Pons (tissue), 1 donor: ENCODE data around the gene MEDAG.
"Not testable (repeated sequence)": the region's sequence is repeated elsewhere in the genome, so short reads cannot be mapped to it uniquely, and the experiment has no call there.

ENCODE experiments used
- DNase-seq: peaks from one replicate; pipeline ENCODE4 v3.0.0-alpha.2; 2016; ENCODE audit warnings: low spot score

MEDAG gene

DNA sequence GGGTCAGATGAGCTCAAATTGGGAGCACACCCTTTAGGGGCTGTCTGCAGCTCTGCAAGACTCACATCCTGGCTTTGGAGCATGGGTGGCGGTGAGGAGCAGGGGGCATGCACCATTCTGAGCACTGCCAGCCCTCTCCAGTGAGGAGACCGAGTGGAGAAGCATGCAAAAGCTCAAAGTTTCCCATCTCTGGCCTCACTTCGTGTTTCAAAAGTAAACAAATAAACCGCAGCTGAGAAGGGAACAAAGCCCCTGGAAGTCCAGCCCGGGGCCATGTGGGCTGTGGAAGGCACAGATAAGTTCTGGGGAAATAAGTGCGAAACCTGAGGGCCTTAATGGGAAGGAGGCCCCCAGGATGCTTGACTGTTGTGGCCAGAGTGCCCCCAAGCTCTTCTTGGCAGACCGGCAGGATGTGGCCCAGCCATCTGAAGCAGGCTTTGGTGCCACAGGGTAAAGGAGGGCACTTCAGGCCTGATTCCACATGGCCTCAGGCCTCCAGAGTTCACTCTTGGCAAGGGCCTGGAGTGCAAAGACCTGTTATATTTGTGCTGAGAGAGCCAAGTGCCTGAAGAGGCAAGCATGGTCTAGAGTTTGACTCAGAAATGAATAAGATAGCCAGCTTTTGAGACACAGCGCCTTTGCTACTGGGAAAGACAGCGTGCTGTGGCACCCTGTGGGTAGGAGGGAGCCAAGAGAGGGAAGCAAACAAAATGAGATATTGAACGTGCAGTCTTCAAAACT lies 1.2 kb downstream of the MEDAG start:
- DNase-seq = no peak

DNA sequence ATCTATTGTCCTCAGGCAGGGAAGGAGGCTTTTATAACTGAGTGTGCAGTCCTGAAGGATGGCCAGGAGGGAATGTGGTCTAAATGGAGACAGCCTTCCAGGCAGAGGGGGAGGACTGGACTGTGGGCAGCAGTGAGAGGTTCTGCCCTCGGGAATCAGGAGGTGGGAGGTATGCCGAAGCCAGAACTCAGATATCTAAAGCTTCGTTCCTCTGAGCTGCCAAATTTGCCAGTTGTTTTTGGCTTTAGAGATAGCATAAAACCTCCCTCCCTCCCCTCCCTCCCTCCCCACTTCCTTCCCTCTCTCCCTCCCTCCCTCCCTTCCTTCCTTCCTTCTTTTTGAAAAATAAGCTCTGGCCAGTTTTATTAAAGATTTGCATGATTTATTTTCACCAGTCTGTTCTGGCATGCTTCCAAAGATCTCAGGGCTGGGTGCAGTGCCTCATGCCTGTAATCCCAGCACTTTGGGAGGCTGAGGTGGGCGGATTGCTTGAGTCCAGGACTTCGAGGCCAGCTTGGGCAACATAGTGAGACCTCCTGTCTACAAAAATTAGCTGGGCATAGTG lies 2.4 kb downstream of the MEDAG start:
- DNase-seq = no peak

DNA sequence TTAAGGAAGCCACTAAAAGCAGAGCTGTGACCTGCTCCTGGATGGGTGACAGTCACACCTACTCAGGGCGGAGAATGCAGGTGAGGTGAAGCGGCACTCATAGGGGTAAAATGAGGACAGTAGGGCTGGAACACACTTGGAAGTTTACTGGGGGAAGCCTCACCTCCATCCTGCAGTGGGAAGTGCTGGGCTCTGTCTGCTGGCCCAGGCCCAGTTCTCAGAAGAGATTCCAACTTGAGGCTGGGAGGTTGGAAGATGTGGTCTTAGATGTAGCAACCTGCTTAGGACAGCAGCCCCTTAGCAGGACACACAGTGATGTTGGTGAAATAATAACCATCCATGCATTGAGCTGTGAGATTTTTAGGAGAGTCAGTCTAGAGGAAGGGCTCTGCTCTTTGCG lies 4.6 kb downstream of the MEDAG start:
- no peak for DNase-seq

DNA sequence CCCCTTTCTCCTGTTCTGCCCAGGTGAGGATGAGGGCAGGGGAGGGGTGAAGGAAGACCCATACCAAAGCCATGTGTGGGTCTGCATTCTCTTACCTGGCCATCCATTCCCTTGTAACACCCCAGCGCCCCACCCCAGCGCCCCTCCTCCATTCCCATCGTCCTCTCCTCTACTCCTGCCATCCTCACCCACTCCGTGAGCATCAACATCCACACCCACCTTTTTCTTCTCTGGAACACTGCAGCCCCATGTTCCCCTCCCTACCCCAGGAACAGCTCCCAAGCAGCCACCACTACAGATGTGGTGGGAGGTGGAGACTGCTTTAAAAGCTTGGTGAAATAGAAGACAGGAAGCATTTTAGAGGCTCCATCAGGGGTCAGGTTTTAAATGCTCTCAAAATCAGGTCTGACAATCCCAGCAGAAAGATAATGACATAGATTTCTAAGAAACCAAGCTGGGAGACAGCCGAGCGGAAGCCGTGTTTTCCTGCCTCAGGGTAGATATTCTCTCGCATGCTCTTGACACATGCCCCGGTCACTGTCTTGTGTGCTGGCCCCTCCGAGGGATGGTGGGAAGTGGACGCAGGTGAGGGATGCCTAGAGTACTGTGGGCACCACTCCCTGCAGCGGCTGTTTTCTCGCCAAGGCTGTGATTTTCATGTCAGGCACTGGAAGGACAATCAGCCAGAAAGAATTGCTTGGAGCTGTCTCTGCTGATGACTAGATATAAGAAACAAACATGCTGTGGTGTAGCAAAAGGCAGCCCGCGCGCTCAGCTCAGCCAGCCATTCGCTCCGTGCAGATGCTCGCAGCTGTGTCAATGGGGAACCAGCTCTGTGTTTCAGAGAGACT lies 9.8 kb downstream of the MEDAG start:
- DNase-seq = no peak

DNA sequence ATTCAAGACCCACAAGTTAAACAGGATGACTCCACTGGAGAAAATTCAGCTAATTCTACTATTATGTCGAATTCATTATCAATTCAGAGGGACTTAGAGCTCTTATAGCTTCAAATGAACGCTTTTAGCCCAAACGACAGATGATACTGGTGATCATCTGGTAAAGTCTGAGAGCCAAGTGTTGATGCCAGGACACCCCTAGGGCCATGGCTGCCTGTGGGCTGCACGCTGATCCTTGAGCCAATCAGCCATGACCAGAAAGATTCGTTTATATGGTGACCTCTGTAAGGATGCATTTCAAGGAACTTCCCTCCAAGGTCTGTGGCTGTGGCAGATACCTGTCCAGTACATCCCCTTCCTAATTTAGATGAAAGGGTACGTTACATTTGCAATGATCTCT lies 10.9 kb downstream of the MEDAG start:
- DNase-seq = no peak

DNA sequence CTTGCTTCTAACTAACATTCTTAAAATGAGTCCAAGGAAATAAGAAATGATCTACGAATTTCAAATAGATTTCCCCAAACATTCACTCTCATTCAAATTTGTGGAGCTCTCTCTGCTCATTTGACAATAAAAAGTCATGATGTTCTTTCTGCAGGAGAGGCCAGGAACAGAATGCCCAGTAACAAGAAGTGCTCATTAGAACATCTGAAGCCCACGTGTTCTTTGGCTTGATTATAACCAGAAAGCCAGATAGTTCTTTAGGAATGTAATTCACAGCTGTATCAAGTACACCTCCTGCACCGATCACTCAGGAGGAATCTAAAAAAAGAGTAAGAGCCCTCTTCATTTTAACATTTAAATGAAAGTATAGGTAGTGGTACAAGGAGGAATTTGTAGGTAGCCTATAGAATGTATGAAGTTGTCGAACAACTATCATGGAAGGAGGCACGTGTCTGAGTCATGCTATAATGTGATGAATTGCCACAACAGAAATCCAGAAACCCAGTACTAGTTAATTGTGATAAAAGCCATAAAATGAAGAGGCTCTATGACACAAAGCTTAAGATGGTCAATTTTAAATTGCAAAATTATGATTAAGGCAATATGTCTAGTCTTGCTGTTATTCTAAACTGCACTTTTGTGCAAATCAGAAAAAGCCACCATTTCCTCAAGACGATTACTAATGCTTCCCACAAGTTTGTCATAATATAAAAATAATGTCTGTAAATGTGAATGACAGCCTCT lies 12.8 kb downstream of the MEDAG start:
- DNase-seq = no peak

DNA sequence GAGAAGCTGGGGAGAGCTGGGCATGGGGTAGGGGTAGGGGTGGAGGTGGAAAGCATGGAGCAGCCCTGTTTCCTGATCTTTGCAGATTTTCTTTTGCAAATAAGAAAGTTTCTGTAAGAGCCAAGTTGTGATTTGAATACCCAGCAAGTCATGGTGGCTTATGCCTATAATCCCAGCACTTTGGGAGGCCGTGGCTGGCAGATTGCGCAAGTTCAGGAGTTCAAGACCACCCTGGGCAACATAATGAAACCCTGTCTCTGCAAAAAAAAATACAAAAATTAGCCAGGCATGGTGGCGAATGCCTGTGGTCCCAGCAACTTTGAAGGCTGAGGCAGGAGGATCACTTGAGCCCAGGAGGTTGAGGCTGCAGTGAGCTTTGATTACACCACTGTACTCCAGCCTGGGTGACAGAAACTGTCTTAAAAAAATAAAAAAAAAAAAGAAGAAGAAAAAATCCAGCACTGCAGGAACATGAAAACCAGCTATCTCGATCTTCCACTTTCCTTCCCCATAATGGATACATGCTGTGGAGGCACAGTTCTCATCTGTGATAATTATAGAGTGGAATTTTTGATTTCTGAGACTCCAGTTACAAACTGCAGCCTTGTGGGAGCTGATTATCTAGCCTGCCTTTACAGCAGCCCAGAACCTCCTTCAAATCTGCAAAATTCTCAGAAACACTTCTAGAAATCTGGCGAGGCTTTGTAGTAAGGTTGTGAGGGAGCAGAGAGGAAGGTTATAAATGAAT lies 14.3 kb downstream of the MEDAG start:
- no peak for DNase-seq

DNA sequence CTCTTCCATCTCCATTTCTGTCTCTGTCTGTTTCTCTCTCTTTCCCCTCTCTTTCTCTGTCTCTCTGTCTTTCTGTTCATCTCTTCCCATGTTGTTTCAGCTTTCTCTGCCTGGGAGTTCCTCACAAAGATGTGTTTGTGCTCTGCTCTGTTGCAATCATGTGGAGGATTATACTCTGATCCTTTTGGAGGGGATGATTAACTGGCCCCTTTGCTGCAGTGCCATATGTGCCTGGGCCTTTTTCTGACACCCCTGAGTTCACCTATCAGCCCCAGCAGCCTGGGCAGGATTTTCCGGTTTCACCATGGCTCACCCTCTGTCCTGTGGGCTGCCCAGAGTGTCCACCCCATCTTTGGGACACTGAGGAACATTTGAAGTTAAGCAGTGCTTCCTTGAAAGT lies 17.3 kb downstream of the MEDAG start:
- DNase-seq = no peak

DNA sequence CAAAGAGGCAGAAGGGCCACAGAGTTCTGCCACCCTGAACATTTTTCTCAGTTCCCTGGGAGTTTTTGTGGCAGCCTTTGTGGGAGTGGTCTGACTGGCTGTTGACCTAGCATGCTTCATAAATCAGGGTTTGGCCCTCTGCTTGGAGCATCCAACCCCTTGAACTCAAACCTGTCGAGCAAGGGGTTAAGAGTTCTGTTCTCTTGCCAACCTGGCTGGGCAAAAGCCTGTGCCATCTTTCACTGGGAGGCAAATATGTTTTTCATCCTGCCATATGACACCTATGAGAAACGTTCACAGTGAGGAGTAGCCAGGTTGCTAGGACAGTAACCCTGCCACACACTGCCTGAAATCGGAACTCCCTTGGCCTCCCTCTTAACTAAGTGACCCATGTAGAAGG lies 18.6 kb downstream of the MEDAG start:
- DNase-seq = no peak

DNA sequence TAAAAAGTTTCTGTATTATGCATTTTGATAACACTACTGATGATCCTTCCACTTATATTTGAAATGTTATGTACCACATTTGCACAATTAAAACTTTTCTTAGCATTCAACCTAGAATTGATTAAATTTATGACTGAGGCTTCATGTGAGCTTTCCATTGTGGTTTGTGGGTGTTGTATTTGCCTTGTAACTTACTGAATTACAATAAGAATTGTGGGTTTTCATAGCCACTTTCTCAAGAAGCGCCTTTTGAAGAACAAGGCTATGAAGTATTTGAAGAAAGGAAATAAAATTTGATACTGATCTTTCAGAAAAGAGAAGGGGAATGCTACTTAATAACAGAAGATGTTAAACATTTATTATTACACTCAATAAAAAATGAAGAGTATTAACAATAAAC lies 19.4 kb downstream of the MEDAG start:
- DNase-seq = no peak

DNA sequence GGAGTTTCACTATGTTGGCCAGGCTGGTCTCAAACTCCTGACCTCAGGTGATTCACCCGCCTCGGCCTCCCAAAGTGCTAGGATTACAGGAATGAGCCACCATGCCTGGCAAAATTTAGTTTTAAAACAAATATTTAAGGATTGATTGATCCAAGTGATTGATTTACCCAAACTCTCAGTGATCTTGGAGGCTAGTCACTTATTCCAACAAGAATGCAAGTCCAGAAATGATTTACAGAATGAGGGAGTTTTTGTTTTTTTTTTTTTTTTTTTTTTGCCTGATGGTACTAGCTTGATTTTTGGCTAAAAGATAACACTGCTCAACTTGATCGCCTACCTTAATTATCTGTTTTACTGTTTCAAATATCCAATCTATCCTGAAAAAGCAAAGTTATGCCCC lies 20.7 kb downstream of the MEDAG start:
- no peak for DNase-seq

DNA sequence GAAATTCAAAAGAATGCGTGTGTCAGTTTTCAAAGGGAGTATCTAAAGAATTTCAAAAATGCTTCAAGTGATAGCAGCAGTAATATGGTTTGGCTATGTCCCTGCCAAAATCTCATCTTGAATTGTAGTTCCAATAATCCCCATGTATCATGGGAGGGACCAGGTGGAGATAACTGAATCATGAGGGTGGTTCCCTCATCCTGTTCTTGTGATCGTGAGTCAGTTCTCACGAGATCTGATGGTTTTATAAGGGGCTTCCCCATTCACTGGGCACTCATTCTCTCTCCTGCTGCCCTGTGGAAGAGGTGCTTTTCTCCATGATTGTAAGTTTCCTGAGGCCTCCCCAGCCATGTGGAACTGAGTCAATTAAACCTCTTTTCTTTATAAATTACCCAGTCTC lies 21.1 kb downstream of the MEDAG start:
- not testable (repeated sequence) for DNase-seq

DNA sequence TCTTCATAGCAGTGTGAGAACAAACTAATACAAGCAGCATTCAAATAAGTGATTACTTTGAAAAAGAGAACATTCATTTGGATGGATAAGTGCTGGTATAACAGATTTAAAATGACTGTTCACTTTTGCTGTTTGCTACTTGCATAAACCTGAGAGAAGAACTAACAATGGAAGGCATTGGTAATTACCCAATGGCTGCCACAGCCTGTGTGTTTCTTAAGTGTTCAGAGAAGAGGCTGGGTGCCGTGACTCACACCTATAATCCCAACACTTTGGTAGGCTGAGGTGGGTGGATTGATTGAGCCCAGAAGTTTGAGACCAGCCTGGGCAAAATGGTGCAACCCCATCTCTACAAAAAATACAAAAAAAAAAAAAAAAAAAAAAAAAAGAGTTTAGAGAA lies 21.5 kb downstream of the MEDAG start:
- no peak for DNase-seq

DNA sequence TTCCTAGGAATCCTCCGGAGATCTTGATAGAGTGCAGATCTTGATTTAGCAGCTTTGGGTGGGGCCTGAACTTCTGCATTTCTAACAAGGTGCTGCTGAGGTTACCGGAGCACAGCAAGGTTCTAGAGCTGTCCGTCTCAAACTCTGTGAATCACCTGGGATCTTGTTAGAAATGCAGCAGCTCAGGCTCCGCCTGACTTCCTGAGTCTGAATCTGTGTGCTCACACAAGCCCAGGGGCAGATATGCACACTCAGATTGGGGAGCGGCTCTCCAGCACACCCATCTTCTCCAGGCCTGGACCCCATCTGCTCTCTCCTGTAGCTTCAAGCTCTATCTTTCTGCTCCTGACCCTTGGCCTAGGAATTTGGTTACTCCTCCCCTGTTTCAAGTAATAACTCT lies 22.9 kb downstream of the MEDAG start:
- no peak for DNase-seq

DNA sequence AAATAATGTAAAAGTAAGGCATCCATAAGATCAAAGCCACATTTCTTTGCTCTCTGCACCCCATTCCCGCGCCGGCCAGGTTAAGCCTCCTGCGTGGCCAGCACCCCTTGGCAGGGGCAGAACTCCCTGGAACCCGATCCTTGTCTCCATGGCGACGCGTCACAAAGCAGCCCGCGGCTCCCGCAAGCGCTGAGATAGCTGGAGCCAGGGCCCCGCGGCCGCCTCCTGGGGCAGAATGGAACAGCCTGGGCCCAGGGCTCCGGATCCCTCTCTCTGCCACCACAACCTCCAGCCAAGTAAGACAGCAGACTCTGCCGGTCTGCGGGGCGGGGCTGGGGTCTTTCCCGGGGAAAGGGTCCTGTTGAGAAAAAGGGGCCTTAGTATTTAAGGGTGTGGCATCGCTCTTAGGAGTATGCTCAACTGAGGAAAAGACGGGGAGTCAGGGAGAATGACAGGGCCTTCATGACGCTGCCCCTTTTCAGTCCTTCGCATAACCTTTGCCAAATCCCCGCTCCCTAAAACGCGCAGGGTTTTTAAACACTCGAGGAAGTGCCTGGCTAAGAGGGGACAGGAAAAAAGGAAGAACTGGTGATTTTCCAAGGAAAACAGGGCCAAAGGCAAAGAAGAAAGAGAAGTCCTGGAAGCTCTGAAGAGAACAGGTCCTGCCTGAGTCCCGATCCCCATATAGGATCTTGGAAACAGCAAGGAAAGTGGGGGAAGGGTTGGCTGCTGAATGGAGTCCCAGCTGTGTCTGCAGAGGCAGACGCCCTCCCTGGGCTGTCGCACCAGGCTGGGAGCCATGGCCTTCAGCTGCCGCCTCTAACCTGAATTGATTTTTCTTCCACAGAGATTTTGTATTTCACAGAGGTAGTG lies 26.6 kb downstream of the MEDAG start, which contains the start of gene TEX26:
Gene TEX26, plus strand, starts transcription at position 176 of the 873 bp plus-strand sequence. Its CDS starts 60 bp downstream, at position 236.
- no peak for DNase-seq

DNA sequence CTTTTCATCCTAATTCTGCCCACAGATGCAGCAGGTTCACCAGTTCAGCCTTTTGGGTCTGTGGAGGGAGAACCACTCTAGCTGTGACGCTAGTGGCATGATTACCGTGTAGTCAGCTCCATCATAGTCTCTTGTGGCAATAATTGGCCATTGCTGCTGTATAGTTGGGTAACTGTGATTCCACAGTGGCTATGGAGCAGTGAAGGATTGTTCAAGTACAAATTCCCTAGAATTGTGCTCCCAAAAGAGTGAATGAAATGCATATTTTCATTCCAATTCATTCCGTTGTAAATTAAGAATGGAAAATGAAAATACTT lies 27.2 kb downstream of the MEDAG start:
- DNase-seq = no peak

DNA sequence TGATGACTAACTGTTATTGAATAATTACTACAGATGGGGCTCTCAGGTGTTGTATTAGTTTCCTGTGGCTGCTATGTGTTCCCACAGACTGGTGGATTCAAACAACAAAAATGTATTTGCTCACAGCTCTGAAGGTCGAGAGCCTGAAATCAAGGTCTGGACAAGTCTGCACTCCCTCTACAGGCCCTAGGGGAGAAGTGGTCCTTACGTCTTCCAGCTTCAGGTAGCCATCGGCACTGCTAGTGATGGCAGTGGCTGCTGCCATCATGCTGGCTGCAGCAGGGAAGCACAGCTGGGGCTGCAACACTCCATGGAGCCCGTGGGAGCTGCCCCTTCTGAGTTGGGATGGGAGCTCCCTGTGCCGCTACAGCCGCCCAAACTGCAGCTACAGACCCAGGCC lies 28.3 kb downstream of the MEDAG start:
- DNase-seq = no peak

DNA sequence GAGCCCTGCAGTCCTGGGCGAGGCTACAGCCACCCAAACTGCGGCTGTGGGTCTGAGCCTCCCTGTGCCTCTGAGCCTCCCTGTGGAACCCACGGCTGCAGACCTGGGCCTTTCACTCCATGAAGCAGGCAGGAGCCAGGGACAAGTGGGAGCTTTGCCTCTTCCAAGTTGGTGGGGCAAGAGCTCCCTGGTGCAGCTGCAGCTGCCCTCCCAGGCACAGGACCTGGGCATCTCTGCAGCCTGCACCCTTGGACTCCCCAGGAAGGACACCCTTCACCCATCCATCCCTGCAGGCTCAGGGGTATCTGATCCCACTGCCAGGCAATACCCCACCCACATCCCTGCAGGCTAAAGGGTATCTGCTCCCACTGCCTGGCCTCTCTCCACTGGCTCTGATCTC lies 28.7 kb downstream of the MEDAG start:
- no peak for DNase-seq

DNA sequence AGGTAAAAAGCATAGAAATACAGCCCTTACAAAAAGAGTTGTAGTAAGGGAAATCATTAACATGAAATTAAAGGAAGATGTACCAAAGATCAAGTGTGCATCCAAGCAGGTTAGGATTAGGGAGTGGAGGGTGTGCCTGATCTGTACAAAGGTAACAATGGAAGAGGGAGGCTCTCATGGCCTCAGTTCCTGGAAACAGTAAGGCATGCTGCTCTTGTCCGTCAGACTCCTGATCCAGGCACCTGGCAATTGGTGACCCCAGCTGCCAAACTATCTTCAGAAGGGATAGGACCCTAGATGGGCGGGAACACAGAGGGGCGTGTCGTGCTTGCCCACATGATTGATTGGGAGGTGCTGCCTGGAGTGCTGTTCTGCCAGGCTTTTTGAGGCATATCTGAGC lies 30.9 kb downstream of the MEDAG start:
- DNase-seq = no peak

DNA sequence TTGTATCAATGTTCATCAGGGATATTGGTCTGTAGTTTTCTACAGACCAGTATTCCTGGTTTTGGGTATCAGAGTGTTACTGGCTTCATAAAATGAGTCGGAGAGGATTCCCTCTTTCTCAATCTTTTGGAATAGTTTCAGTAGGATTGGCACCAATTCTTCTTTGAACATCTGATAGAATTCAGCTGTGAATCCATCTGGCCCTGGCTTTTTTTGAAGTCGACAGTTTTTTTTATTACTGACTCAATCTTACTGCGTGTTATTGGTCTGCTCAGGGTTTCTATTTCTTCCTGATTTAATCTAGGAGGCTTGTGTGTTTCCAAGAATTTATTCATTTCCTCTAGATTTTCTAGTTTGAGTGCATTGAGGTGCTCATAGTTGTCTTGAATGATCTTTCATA lies 37.8 kb downstream of the MEDAG start:
- no peak for DNase-seq
